ENCODE data around the gene PLA2G12B.
"Not testable (repeated sequence)": the region's sequence is repeated elsewhere in the genome, so short reads cannot be mapped to it uniquely, and the experiment has no call there.

Gene PLA2G12B

DNA sequence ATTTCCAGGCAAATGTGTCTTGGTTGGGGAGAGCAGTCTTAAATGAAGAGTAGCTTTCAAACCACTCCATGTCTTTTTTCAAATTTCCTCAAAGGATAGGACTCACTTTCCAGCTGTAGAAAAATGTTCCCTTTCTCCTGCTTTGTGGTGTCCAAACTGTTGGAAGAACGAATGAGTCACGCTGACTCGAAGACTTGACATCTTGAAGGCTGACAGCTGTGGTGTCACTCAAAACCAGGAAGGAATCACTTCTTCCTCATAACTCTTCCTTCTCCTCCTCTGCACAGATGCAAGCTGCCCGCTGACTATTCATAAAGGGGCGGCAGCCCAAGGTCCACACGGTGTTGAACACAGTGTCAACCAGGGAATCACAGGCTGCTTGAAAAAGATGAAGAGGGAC is 19.2 kb downstream of the PLA2G12B start:
- no peak for DNase-seq

GRCh38 chr10:72932259-72933015 is 22.2 kb downstream of the PLA2G12B start:
- DNase-seq, result no peak

- no peak for DNase-seq
Measured at GRCh38 chr10:72930276-72930675, 24.3 kb downstream of the PLA2G12B start.

- DNase-seq, result no peak
Measured at GRCh38 chr10:72928798-72929197, 25.8 kb downstream of the PLA2G12B start.

- DNase-seq, result no peak
Measured at GRCh38 chr10:72927485-72927884, 27.1 kb downstream of the PLA2G12B start.

DNA sequence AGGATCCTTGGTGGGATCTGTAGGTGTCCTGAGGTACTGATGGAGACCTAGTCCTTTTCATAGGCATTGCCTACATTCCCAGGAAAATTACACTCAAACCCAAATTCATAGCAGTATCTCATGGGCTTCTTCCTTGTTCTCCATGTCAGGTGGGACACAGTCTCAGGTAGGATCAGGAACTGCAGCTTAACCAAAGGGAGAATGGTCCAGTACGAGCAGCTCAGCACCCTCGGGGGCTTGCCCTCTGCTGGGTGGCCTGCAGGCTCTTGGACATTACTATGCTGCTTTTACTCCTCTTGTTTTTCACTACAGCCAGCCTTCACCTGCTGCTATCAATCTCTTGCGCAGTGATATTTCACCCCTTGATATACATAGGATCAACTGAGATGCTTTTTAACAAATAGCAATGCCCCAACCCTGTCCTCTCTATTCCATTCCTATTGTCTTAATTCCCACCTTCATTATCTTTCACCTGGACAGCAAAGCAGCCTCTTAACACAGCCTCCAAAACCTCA is 28.6 kb downstream of the PLA2G12B start:
- no peak for DNase-seq

GRCh38 chr10:72924351-72924750 is 30.3 kb downstream of the PLA2G12B start:
- no peak for DNase-seq

- not testable (repeated sequence) for DNase-seq
Measured at GRCh38 chr10:72921147-72921683, 33.4 kb downstream of the PLA2G12B start.

DNA sequence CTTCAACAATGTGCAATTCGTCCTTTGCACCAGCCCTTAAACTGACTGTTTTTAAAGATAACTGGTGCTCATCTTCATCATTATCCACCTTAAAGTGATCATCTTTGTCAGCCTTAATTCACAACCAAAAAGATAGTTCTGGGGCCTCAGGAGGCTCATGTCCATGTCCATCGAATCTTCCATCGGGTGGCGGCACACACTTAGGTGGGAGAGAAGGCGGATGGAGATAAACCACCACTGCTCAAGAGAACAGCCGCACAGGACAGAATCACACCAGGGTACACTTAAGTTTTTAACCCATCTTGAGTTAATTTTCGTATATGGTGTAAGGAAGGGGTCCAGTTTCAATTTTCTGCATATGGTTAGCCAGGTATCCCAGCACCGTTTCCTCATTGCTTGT is 36.3 kb downstream of the PLA2G12B start:
- DNase-seq, result no peak

GRCh38 chr10:72917803-72918332 is 36.7 kb downstream of the PLA2G12B start:
- DNase-seq, result not testable (repeated sequence)

DNA sequence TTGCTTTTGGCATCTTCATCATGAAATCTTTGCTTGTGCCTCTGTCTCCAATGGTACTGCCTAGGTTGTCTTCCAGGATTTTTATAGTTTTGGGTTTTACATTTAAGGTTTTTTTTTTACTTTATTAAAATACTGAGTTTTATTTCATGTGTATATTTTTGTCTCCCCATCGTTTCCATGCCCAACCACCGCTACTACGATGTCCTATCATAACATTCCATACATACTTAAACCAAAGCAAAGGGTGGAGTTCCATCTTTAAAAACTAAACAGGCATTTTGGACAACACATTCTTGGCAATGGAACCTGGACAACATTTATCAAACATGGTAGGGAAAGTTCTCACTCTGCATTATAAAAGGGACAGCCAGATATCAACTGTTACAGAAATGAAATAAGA is 37.4 kb downstream of the PLA2G12B start:
- DNase-seq, result not testable (repeated sequence)

DNA sequence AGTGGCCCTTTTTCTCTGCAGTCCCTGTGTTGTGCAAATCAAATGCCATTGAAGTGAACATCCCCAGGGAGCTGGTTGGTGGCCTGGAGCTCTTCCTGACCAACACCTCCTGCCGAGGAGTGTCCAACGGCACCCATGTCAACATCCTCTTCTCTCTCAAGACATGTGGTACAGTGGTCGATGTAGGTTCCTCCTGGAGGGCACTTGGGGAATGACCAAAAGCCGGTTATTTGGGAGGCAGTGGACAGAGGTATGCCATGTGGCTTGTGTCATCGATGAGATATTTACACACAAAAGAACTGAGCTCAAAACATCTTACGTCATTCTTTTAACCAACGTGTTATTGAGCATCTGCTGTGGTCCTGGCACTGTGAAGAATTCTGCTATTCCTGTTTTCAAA is 41.3 kb downstream of the PLA2G12B start:
- DNase-seq, result no peak

- DNase-seq, result no peak
Measured at GRCh38 chr10:72912736-72913135, 41.9 kb downstream of the PLA2G12B start.

DNA sequence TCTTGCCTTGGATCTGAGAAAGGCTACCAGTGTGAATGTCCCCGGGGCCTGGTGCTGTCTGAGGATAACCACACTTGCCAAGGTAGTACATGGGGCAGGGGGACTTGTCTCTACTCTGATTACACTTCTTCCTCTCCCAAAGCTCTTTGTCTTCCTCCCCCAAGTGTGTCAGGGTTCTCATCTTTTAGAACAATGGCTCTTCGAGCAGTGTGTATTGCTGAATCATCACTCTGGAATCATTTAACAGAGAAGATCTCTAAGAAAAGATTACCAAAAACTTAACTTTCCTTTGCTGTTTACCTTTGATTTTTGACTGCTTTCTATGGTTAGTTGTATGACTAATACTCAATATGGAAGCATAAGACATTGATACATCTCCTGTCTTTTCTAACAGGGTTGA is 42.8 kb downstream of the PLA2G12B start:
- DNase-seq, result no peak

- DNase-seq, result no peak
Measured at GRCh38 chr10:72910705-72911104, 43.9 kb downstream of the PLA2G12B start.

DNA sequence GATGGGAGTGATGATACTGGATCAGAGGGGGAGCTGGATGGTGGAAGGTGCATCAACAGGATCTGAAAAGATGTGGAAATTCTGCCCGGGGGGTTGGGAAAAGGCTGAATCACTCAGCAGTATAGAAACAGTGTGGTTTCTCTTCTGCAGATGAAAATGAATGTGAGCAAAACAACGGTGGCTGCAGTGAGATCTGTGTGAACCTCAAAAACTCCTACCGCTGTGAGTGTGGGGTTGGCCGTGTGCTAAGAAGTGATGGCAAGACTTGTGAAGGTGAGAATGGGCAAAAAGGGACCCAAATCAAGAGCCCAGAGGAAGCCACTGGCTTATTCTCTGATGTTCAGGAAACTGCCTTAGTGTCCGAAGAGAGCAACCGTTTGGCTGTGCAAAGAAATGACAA is 48.2 kb downstream of the PLA2G12B start:
- DNase-seq, result no peak

- no peak for DNase-seq
Measured at GRCh38 chr10:72904806-72905205, 49.8 kb downstream of the PLA2G12B start.

DNA sequence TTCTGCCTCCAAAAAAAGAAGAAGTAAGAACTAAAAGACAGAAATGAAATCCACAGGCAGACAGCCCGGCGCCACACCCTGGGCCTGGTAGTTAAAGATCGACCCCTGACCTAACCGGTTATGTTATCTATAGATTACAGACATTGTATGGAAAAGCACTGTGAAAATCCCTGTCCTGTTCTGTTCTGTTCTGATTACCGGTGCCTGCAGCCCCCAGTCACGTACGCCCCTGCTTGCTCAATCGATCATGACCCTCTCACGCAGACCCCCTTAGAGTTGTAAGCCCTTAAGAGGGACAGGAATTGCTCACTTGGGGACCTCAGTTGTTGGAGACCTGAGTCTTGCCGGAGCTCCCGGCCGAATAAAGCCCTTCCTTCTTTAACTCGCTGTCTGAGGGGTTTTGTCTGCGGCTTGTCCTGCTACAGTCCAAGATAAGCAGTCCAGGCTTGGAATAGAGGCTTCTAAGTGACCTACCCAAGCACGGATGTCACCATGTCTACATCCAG is 50.6 kb downstream of the PLA2G12B start:
- DNase-seq, result not testable (repeated sequence)

GRCh38 chr10:72899545-72899944 is 55.1 kb downstream of the PLA2G12B start:
- no peak for DNase-seq

GRCh38 chr10:72898616-72899015 is 56.0 kb downstream of the PLA2G12B start:
- DNase-seq, result no peak

GRCh38 chr10:72895236-72895850 is 59.3 kb downstream of the PLA2G12B start:
- DNase-seq, result no peak

- no peak for DNase-seq
Measured at GRCh38 chr10:72893136-72893798, 61.3 kb downstream of the PLA2G12B start, which contains the start of gene OIT3. OIT3 (plus strand) TSS chr10:72893739; CDS start chr10:72893799, 60 bp downstream.
